WTC11 (cell line): ENCODE data around the gene GON7. TPM values are rescaled to one million over a fixed set of nuclear protein-coding genes. Genes with fewer than 3 reads are reported as not detected.
"Not testable (repeated sequence)": the region's sequence is repeated elsewhere in the genome, so short reads cannot be mapped to it uniquely, and the experiment has no call there.

ENCODE experiments used
- ATAC-seq: fragments of 200-7000 bp; cut with Tn5 transposase; 2 replicates; pipeline ENCODE4 v1.10.0; 2021; ENCODE audit warnings: mild to moderate bottlenecking, moderate library complexity
- CTCF ChIA-PET: fragments of 300-600 bp; sonication (Branson Sonifier 250); formaldehyde crosslinking; loops from one replicate; lab custom pipeline; 2021; ENCODE audit warnings: antibody characterized with exemption; lab: Charles Lee
- POLR2A ChIA-PET: fragments of 350-600 bp; sonication (Branson Sonifier 250); formaldehyde crosslinking; loops from one replicate; lab custom pipeline; 2021; ENCODE audit warnings: antibody characterized with exemption; lab: Charles Lee
- DNase-seq: peaks from one replicate; pipeline ENCODE4 v3.0.0; 2021; ENCODE audit warnings: low spot score
- H3K27ac Mint-ChIP-seq: 2 replicates; pipeline ENCODE4 v1.8.0; 2021; ENCODE audit warnings: mixed read lengths
- H3K27me3 Mint-ChIP-seq: 2 replicates; pipeline ENCODE4 v1.8.0; 2021; ENCODE audit warnings: low read depth, mild to moderate bottlenecking, moderate library complexity, mixed read lengths
- H3K36me3 Mint-ChIP-seq: 2 replicates; pipeline ENCODE4 v1.8.0; 2021; ENCODE audit warnings: mixed read lengths
- H3K4me1 Mint-ChIP-seq: 2 replicates; pipeline ENCODE4 v1.8.0; 2022; ENCODE audit warnings: mixed read lengths
- H3K4me3 Mint-ChIP-seq: 2 replicates; pipeline ENCODE4 v1.8.0; 2021; ENCODE audit warnings: mild to moderate bottlenecking, moderate library complexity, mixed read lengths
- H3K9me3 Mint-ChIP-seq: 2 replicates; pipeline ENCODE4 v1.8.0; 2021; ENCODE audit warnings: mixed read lengths
- ATF2 ChIP-seq: sonication (generic); formaldehyde crosslinking; IDR thresholded peaks from 2 replicates; pipeline ENCODE4 v1.8.1; 2022; ENCODE audit warnings: low read depth, missing genetic modification reagents, borderline replicate concordance
- ATF6 ChIP-seq: sonication (generic); formaldehyde crosslinking; IDR thresholded peaks from 2 replicates; pipeline ENCODE4 v1.8.1; 2023; ENCODE audit warnings: mild to moderate bottlenecking, missing genetic modification reagents
- FOXJ3 ChIP-seq: sonication (generic); formaldehyde crosslinking; IDR thresholded peaks from 2 replicates; pipeline ENCODE4 v1.9.0; 2021; ENCODE audit warnings: missing genetic modification reagents, mild to moderate bottlenecking, borderline replicate concordance
- GABPB1 ChIP-seq: sonication (generic); formaldehyde crosslinking; IDR thresholded peaks from 2 replicates; pipeline ENCODE4 v1.8.1; 2023; ENCODE audit warnings: mild to moderate bottlenecking, missing genetic modification reagents
- NFYB ChIP-seq: sonication (generic); formaldehyde crosslinking; conservative IDR thresholded peaks from 2 replicates; pipeline ENCODE4 v1.8.0; 2022; ENCODE audit warnings: low read depth, missing genetic modification reagents
- USF2 ChIP-seq: sonication (generic); formaldehyde crosslinking; IDR thresholded peaks from 2 replicates; pipeline ENCODE4 v1.8.1; 2023; ENCODE audit warnings: mild to moderate bottlenecking, missing genetic modification reagents, moderate library complexity
- total RNA-seq: library from RNA; stranded (reverse); gene quantifications from 3 replicates; pipeline ENCODE4 v1.2.3, GENCODE V29; 2021

Gene GON7
- total RNA-seq, 1 experiment from 2014 or later = 7.4 TPM

GRCh38 chr14:93170141-93170540, 36.7 kb downstream of the GON7 start:
- H3K27ac Mint-ChIP-seq, ATAC-seq, H3K9me3 Mint-ChIP-seq, H3K27me3 Mint-ChIP-seq, POLR2A ChIA-PET, DNase-seq, H3K4me3 Mint-ChIP-seq, H3K4me1 Mint-ChIP-seq, H3K36me3 Mint-ChIP-seq: not testable (repeated sequence)
- CTCF ChIA-PET = interaction anchor here (1.0 to 2.0 kb wide), 2 partner anchors 10 to 14 kb away, joined by 3 to 10 read pairs; no protein-coding TSS in a partner anchor

GRCh38 chr14:93169619-93170018, 37.2 kb downstream of the GON7 start:
- CTCF ChIA-PET = interaction anchor here (1.0 to 2.0 kb wide), 4 partner anchors 8 to 179 kb away, joined by 3 to 10 read pairs (median 6); no protein-coding TSS in a partner anchor
- H3K4me3 Mint-ChIP-seq, H3K4me1 Mint-ChIP-seq, ATAC-seq, H3K36me3 Mint-ChIP-seq, H3K27ac Mint-ChIP-seq, DNase-seq, H3K9me3 Mint-ChIP-seq, POLR2A ChIA-PET, H3K27me3 Mint-ChIP-seq: not testable (repeated sequence)
- TF ChIP-seq NFYB (CRISPR knock-in tag) = peak; percentile 54; the same call in 1 of the 2 replicates

- H3K27me3 Mint-ChIP-seq, H3K36me3 Mint-ChIP-seq, H3K4me1 Mint-ChIP-seq, H3K27ac Mint-ChIP-seq, H3K9me3 Mint-ChIP-seq, H3K4me3 Mint-ChIP-seq, ATAC-seq, DNase-seq: not testable (repeated sequence)
- TF ChIP-seq GABPB1 (CRISPR knock-in tag) = 0 out of 2 replicates have a peak, but pooled peaks have one; percentile 20
- POLR2A ChIA-PET = interaction anchor here (0.6 kb wide), 2 partner anchors 420 to 1128 kb away, joined by 4 read pairs; partner anchors contain the start of gene LGMN
- CTCF ChIA-PET = interaction anchor here (1.2 to 2.0 kb wide), 3 partner anchors 8 to 178 kb away, joined by 4 to 10 read pairs (median 9); no protein-coding TSS in a partner anchor
Observed at GRCh38 chr14:93168610-93169009, 38.3 kb downstream of the GON7 start.

- H3K27ac Mint-ChIP-seq, H3K9me3 Mint-ChIP-seq, CTCF ChIA-PET, ATAC-seq, DNase-seq, H3K36me3 Mint-ChIP-seq, POLR2A ChIA-PET, H3K27me3 Mint-ChIP-seq, H3K4me1 Mint-ChIP-seq, H3K4me3 Mint-ChIP-seq: not testable (repeated sequence)
Observed at GRCh38 chr14:93165271-93166265, 41.3 kb downstream of the GON7 start.

- ATAC-seq (no peak), DNase-seq (no peak)
- no peaks in the 10 kb centered on the region for H3K9me3 Mint-ChIP-seq
- H3K36me3 Mint-ChIP-seq = no peaks in the 10 kb centered on the region
- H3K4me1 Mint-ChIP-seq = peaks cover 4% of the 10 kb centered on the region
- H3K27ac Mint-ChIP-seq = no peak overlapping the region
- ChIA-PET CTCF (no interaction called here), POLR2A (no interaction called here)
- H3K4me3 Mint-ChIP-seq = no peak overlapping the region
- TF ChIP-seq ATF2 (no peak), ATF6 (CRISPR knock-in tag) (no peak), FOXJ3 (no peak), USF2 (CRISPR knock-in tag) (no peak)
- H3K27me3 Mint-ChIP-seq = peaks cover 3% of the 10 kb centered on the region; the same call in 1 of the 2 replicates
Observed at GRCh38 chr14:93163564-93163963, 43.3 kb downstream of the GON7 start.
